HG02759 (cell line): ENCODE measurements around the gene NCF1.
"Not testable (repeated sequence)": the region's sequence is repeated elsewhere in the genome, so short reads cannot be mapped to it uniquely, and the experiment has no call there.

Experiments used
- ATAC-seq: cut with Tn5 transposase; IDR thresholded peaks from one replicate; pipeline ENCODE4 v1.9.1; 2021; ENCODE audit warnings: mild to moderate bottlenecking, moderate library complexity; ENCODE audit not compliant: unreplicated experiment

NCF1 gene

DNA sequence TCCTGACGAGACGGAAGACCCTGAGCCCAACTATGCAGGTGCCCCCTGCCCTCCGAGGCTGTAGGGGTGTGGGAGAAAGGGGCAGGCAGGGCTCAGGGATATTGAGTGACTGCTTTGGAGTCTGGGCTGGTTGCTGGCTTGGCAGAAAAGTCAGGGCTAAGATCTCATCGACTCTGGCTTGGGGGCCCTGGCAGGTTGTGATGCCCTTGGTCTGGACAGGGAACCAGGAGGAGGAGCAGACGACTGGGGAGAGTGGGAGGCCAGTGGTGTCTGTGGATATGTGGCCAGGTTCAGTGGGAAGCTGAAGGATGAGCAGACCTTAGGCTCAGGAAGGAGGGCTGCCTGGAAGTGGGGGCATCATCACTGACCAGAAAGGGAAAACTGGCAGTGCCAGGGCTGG is 9.8 kb downstream of the NCF1 start:
- ATAC-seq = not testable (repeated sequence)

DNA sequence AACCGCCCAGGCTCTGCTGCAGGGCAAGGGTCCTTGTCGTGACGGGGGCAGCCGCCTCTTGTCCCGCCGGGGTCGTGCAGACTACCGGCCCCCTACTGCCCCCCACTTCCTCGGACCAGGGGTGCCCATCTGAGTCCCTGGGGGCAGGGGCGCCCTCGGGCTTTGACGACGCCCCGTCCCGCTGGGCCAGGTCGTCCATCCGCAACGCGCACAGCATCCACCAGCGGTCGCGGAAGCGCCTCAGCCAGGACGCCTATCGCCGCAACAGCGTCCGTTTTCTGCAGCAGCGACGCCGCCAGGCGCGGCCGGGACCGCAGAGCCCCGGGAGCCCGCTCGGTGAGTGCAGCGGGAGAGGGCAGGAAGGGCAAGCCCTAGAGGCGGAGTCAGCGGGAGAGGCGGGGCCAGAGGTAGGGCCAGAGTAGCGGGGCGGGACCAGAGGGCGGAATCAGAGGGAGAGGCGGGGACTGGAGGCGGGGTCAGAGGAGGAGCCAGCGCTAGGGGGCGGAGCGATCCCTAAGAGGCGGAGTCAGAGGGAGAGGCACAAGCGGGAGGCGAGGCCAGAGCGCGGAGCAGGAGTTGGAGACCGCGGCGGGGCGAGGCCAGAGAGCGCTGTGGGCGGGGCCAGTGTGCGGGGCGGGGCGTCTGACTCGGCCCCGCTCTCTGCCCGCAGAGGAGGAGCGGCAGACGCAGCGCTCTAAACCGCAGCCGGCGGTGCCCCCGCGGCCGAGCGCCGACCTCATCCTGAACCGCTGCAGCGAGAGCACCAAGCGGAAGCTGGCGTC is 14.7 kb downstream of the NCF1 start:
- peak; percentile 84 for ATAC-seq

DNA sequence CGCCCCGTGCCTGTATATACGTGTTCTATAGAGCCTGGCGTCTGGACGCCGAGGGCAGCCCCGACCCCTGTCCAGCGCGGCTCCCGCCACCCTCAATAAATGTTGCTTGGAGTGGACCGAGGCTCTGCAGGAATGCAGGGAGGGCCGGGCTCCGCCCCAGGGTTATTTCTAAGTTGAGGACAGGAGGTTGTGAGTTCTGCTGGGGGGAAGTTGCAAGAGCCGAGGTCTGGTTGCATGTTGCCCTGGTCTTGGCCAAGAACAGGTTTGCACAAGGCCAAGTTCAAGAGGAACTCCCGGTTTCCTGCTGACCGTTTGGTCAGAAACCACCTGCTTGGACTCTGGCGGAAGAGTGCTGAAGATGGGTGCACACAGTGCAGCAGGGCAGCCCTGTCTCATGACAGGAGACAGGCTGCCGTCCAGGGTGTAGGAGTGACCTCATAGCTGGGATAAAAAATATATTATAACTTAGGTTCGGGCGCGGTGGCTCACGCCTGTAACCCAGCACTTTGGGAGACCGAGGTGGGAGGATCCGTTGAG is 15.5 kb downstream of the NCF1 start:
- not testable (repeated sequence) for ATAC-seq

DNA sequence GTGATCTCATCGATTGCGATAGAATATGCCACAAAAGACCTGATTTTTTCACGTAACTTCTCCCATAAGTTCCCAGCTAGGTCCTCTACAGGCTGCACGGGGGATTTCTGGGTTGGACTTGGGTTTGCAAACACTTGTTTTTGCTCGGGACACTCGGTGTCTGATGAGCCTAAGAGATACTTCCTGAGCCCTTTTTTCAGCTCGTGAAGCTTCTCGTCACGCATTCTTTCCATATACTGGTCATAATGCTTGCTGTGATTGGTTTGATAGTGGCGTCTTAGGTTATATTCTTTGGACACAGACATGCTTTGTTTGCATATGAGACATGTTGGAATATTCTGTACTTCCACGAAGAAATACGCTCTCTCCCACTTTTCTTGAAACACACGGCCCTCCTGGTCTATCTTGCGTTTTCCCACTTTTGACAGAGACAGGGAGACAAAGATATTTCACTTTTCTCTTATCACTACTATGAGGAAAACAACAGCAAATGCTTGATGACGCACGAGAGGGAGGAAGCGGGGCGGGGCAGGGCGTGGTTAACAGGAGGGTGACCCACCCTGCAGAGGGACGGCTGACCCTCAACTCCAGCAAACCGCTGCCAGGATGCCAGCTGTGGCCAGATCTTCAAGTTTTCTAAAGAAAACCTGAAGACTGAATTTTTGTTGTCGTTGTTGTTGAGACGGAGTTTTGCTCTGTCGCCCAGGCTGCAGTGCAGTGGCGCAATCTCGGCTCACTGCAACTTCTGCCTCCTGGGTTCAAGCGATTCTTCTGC is 24.2 kb downstream of the NCF1 start:
- ATAC-seq = not testable (repeated sequence)

DNA sequence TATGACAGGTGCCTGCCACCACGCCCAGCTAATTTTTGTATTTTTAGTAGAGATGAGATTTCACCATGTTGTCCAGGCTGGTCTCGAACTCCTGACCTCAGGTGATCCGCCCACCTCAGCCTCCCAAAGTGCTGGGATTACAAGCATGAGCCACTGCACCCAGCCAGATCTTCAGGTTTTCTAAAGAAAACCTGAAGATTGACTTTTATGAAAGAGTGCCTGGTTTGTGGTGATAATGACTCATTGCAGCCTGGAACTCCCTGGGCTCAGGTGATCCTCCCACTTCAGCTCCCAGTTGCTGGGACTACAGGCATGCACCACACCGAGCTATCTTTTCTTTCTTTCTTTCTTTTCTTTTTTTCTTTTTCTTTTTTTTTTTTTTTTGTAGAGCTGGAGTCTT is 24.8 kb downstream of the NCF1 start:
- not testable (repeated sequence) for ATAC-seq

DNA sequence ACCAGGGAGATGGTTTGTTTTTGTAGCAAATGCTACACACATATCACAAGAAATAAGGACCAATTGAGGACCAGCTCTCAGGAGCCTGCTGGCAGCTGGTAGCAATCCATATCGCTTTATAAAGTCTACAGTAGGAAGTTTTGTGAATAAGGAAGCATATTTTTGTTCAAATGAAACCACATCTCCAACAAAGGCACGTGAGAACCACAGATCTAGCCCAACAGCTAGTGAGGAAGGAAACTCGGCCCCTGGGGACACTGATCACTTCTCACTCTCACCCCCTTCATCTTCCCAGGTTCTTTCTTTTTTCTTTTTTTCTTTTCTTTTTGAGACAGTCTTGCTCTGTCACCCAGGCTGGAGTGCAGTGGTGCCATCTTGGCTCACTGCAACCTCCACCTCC is 42.1 kb downstream of the NCF1 start:
- not testable (repeated sequence) for ATAC-seq

- peak; percentile 91 for ATAC-seq
Observed at GRCh38 chr7:74820146-74820805, 46.5 kb downstream of the NCF1 start.

DNA sequence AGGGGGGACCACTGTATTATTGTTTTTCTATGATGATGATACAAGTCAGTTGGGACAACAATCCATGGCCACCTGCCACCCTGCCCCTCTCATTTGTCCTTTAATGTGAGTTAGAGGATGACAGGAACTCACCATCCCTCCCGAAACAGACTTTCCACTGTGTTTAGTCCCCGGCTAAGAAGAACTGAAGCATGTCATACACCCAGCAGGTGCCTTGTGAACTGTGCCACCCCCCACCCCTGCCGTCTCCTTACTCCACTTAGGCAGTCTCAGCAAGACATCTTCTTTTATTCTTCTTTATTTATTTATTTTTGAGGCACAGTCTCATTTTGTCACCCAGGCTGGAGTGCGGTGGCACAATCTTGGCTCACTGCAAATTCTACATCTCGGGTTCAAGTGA is 47.4 kb downstream of the NCF1 start:
- ATAC-seq = not testable (repeated sequence)

GRCh38 chr7:74829959-74830358 is 56.1 kb downstream of the NCF1 start:
- not testable (repeated sequence) for ATAC-seq

DNA sequence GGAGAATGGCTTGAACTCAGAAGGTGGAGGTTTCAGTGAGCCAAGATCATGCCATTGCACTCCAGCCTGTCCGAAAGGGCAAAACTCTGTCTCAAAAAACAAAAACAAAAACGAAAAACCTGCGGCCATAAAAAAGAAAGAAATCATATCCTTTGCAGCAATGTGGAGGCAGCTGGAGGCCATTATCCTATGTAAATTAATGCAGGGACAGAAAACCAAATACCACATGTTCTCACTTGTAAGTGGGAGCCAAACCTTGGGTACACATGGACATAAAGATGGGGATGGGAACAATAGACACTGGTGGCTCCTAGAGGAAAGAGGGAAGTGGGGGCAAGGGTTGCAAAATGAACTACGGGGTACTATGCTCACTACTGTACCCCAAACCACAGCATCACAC is 56.6 kb downstream of the NCF1 start:
- not testable (repeated sequence) for ATAC-seq
